M059J (cell line): ENCODE results near the gene MGMT. TPM values are rescaled to one million over a fixed set of nuclear protein-coding genes. Genes with fewer than 3 reads are reported as not detected.

Experiments used
- DNase-seq: peaks from one replicate; pipeline ENCODE4 v3.0.0-alpha.2; 2012; ENCODE audit warnings: low read depth
- total RNA-seq: library from RNA; depleted of rRNA; stranded (reverse); fragments of >200 nt; shearing (Covaris generic); gene quantifications from 2 replicates; pipeline ENCODE4 v1.2.3, GENCODE V29; 2014

Gene MGMT
- total RNA-seq, 1 experiment from 2014 or later = not detected

GRCh38 chr10:129771576-129771975 lies 304.5 kb downstream of the MGMT start:
- DNase-seq = no peak

GRCh38 chr10:129771991-129772431 lies 305.0 kb downstream of the MGMT start:
- DNase-seq = no peak

GRCh38 chr10:129772468-129773358 lies 305.7 kb downstream of the MGMT start:
- DNase-seq = no peak

GRCh38 chr10:129773359-129773990 lies 306.4 kb downstream of the MGMT start:
- DNase-seq = no peak

GRCh38 chr10:129774082-129774735 lies 307.2 kb downstream of the MGMT start:
- DNase-seq = no peak

- no peak for DNase-seq
Measured at GRCh38 chr10:129774736-129775401, 307.8 kb downstream of the MGMT start.

- DNase-seq = no peak
Measured at GRCh38 chr10:129775681-129776080, 308.6 kb downstream of the MGMT start.

GRCh38 chr10:129777687-129778086 lies 310.6 kb downstream of the MGMT start:
- no peak for DNase-seq

- DNase-seq = no peak
Measured at GRCh38 chr10:129778571-129778970, 311.5 kb downstream of the MGMT start.

GRCh38 chr10:129779126-129780111 lies 312.4 kb downstream of the MGMT start:
- DNase-seq = no peak

- DNase-seq = no peak
Measured at GRCh38 chr10:129780198-129780597, 313.2 kb downstream of the MGMT start.

- DNase-seq = no peak
Measured at GRCh38 chr10:129780901-129781795, 314.1 kb downstream of the MGMT start.

GRCh38 chr10:129784291-129784690 lies 317.2 kb downstream of the MGMT start:
- DNase-seq = no peak

- no peak for DNase-seq
Measured at GRCh38 chr10:129784891-129785290, 317.9 kb downstream of the MGMT start.

- no peak for DNase-seq
Measured at GRCh38 chr10:129785536-129785981, 318.5 kb downstream of the MGMT start.

GRCh38 chr10:129786216-129786615 lies 319.2 kb downstream of the MGMT start:
- DNase-seq = no peak

- no peak for DNase-seq
Measured at GRCh38 chr10:129787557-129787956, 320.5 kb downstream of the MGMT start.

GRCh38 chr10:129788215-129788614 lies 321.2 kb downstream of the MGMT start:
- DNase-seq = no peak

- no peak for DNase-seq
Measured at GRCh38 chr10:129790715-129791446, 323.8 kb downstream of the MGMT start.
